ENCODE measurements around the gene SLMAP.
A peak's percentile ranks its signal among the peaks of the same experiment; 100 is the strongest.

The SLMAP gene

DNA sequence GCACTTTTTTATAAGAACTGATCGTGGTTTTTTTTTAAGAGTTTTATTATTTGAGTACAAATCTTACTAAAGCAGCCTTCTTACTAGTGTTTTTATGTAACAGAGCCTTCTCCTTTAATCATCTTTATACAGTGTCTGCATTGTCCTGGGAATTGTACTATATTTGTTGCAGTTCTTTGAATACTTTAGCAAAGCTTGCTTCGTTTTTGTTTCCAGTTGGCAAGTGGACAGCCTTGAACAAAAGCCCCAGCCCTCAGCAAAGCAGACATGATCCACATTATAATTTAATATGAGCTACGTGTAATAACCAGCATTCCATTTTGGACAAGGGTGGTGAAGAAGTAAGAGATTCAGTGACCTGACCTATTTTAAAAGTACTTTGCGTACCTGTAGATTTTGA is 139.9 kb downstream of the SLMAP start:
- DNase-seq, result no peak

DNA sequence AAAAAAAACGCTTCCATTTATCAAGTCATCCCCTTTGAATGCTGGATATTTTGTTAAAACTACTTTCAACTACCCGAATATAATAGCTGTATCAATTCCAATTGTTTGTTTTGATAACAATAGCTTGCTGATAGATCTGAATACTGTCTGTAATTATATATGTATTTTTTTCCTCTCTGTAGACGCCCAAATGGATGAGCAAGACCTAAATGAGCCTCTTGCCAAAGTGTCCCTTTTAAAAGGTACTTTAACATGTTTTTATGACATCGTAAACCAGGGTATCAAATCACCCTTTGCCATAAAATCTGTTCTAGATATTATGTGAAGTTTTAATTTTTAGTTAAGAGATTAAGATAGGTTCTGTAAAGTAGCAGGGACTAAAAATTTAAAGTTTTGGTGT is 140.6 kb downstream of the SLMAP start:
- no peak for DNase-seq

DNA sequence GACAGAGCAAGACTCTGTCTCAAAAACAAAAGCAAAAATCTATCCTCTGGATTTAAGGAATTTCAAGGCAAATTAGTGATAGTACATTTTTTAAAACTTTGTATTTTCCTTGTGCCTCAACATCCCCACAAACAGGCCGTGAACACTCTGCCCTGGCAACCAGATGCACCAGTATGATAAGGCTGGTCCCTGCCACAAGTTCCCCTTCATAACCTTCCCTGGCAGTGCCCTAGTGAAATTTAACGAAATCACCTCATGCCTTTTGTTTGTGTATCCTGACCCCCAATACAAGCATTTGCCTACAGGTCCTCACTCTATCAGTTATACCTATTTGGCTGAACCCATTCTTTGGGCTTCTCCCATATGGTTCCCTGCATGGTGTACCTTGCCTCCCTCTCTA is 144.7 kb downstream of the SLMAP start:
- DNase-seq, result no peak

DNA sequence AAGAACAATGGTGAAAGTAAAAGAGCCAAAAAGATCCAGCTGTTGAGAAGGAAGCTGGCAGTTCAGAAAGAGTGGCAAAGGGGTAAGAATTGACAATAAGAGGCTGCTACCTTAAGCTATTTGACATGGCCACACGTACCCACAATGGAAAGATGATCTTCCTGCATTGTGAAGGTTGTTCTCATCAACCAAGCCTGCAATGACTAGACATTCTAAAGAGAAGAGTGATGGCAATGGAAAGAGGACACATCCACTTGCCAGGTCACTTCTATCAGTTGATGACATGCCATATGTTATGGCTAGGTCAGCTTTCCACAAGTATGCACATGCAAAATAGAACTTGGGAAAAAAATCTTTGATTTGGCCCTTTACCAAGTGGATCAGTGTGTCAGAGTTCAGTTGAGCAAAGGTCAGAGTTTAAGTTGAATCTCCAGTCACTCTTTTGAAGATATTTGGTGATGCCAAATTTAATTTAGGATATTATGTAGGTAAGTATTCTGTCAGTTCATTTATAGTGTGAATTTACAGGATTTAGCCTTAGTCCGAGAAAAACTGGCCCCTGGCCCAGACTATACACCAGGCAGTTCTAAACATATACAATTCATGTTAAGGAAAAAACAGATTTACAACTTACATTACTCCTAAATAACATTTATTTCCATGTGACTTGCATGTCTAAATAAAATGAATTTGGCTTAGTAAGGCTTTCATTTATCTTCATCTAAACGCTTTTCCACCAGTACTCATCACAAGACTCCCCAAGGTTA is 147.2 kb downstream of the SLMAP start:
- no peak for DNase-seq

DNA sequence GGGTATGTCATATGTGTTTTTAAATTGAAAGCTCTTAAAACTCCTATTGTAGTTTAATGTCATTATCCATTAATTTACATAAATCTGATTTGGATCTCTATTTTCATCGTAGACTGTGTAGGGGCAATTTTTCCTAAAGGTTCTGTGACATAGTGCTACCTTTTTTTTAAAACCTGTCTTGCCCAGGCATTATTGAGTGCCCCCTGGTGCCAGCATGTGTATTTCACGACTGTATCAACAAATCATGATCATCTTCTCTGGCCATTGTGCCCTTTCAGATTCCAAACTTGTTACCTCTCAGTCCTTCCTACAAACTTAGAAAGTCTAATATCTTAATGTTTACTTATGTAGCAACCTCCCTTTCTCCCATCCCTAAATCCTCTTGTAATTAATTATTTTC is 154.9 kb downstream of the SLMAP start:
- DNase-seq, result peak in 1 of 2 experiments; percentile 5

DNA sequence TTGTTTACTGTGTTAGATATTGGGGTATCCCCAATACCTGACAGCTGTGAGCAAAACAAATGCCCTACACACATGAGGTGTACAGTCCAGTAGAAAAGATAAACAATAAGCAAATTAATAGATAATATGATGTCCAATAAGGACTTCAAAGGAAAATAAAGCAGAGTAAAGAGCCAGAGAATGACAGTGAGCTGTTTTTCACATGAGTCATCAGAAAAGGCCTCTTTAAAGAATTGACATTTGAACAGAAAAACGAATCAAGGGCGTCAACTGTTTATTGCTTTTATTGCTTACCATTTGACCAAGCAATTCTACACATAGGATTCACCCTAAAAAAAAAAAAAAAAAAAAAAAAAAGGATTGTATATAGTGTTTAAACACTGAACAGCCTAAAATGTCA is 155.5 kb downstream of the SLMAP start:
- no peak for DNase-seq

DNA sequence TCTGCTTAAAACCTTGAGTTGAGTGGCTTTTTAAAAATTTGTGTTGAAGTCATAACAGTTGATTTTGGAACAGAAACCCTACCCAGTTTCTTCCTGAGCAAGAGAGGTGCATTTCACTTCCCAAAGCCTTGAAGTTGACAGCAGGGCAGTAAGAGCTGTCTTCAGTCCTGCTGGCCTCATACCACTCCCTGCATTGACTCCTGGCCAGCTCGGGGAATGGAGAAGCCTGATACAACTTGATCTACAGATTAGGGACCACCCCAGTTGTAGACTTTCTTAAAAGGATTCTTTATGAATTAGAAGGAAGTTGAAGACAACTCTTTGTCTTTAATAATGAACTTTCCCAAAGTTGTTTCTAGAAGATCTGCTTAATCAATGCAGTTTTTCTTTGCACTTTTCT is 161.5 kb downstream of the SLMAP start:
- no peak for DNase-seq

DNA sequence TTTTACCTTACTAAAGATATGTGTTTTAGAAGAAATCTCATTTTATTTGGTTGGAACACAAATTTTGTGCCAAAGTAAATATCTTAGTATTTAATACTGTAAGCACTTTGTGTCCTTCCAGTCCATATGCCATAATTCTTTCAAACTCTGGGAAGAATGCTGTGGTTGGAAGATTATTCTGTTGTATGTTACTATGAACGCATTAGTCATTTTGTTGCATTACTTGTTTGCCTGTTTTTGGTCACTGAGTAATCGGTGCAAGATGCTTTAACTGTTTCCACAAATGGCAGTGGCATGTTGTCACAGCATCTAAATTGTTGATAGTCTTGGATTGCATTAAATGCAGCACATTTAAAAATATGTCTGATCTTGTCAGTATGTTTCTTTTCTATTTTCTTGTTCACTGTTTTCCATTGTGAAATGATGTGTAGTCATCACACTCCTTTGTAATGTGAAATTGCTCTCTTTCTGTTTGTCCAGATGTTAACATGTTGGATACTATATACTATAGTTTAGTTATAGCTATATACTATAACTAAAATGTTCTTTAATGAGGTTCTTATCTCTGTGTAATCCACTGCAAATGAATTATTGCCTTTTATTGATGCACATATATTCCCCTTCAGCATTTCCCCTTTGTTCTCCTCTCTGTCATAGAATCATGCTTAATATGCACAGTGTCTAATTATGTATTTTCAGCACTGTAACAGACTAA is 162.2 kb downstream of the SLMAP start:
- DNase-seq, result no peak

DNA sequence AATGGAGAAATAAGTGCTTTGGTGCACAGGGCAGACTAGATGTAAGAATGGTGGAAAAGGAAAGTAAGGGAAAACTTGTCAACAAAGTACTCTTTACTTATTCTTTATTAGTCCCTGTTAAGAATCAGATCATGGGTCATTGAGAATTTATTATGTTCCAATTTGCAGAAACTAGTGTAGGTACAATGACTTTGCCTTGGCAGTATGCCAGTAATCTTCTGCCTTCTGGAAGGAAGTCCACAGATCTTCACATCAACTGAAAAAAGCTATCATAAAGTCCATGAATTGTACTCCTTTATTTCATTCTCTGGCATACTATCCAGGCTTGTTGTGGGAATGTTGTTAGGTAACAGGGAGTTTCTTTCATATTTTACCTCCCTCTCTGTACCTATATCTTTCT is 163.9 kb downstream of the SLMAP start:
- no peak for DNase-seq

DNA sequence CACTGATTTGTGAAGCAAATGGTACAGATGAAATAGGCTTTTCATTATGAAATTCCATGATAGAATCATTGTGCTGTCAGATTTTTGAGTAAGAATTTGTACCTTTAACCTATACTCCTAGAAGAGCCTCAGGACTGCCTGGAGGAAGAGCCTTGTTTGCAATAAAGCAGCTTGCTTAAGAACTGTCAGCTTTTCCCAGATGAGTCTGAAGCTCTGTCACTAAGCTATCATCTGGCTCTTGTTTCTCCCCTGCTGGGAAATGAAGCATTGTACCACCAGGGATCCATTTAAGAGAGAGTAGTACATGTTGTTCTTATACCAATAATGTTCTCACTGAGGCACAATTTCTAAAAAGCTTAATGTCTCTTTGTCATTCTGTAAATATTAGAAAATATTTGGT is 167.0 kb downstream of the SLMAP start:
- no peak for DNase-seq

DNA sequence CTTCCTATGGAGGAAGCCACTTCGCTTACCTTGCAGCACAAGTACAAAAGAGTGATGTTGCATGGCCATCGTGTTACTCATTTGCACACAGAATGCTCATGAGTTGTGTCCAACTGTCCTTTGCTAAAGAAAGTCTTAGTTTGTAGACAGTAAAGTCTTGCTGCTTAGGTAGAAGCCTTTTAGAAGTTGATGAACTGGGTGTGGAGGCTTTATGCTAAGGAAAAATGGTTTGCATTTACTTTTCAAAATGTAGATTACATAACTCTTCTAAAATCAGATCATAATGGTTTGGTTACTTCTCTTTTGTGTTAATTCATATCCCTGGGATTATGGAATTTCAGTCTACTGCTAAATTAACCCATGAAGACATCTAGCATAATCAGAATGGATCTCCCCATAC is 167.6 kb downstream of the SLMAP start:
- no peak for DNase-seq

DNA sequence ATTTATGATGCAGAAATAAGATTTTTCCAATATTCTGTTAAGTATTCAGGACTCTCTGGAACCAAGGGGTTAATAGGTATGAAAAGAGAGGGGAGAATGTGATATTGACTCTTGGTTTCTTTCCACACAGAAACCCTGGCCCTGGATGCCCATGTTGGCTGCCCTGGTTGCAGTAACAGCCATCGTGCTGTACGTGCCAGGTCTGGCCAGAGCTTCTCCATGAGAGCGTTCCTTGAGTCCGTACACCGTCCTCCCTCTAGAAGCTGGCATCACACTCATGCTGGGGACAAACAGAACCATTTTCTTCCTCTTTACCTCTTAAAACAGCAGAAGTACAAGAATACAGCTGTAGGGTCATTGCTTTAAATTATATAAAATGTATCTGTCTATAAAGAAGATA is 171.1 kb downstream of the SLMAP start:
- DNase-seq, result no peak

DNA sequence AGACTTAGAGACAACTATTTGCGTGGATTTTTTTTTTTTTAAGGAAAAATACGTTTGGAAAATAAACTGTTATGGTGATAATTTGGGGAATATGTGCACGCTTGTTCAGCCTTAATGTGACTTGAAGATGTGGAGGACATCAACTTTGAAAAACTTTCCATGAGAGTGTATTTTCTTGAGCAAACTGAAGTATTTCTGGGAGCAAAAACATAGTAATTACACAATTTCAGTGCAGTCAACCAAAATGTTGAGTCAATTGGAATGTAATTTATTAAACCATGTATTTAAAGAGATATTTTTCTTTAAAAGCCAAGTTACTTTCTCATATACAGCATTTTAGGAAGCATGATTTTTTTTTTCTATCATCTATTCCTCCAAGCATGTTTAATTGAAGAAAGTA is 171.8 kb downstream of the SLMAP start:
- no peak for DNase-seq

DNA sequence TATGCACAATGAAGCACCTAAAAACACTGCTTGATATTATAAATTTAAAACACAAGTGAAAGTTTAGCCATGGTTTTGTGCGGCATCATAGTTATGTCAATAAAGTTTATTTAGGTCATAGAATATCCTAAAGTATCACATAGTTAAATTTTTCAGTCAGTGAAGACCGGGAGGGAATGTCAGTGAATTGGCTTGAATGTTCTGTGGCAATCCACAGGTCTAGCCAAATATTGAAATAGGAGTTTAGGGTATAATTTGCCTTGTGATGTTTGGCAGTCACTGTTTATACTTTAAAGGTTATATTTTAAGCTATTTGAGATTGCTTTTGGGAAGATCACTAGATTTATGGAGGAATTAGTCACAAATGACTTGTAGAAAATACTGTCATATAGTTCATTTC is 172.4 kb downstream of the SLMAP start:
- no peak for DNase-seq

DNA sequence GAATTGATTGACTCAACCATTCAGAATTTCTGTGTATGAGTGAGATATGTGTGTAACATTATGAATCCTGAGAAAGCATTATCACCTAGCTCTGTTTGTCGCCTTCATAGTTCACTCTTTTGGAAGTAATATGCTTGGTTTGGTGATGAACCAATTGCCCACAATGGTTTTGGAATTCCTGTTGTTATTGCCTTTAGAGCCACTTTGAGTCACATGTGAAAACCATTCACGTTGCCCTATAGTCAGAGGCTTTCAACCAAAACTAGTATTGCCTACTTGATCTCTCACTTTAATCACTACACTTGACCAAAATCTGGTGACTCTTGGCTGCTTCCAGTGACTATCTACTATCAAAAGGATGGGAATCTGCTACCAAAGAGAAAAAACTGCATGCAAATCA is 173.9 kb downstream of the SLMAP start:
- DNase-seq, result no peak

DNA sequence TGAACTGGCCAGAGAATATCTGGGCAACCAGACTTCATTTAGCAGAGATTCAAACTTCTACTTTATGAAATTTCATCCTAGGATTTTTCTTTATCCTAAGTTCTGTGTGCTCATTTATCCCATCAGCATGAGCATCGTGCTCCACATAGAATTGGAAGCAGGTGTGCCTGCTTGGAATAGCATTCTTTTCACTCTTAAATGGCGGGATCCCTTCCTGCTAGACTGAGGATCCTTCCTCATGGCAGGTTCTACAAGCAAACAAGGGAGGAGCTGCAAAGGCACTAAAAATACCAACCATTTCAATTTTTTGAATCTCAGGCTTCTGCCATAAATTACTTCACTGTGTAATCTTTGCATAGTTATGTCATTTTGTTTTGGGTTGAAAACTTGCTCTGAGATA is 177.5 kb downstream of the SLMAP start:
- DNase-seq, result no peak

DNA sequence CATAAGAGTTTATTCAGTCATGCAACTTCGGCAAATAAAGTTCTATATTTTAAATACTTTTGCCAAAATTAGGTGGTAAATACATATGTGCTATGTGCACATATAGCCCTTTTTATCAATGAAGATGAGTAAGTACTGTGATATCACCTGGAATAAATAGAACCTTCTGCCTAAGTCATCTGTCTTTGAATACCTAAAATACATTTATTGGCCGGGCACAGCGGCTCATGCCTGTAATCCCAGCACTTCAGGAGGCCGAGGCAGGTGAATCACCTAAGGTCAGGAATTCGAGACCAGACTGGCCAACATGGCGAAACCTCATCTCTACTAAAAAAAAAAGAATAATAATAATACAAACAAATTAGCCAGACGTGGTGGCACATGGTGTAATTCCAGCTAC is 178.3 kb downstream of the SLMAP start:
- DNase-seq, result no peak

DNA sequence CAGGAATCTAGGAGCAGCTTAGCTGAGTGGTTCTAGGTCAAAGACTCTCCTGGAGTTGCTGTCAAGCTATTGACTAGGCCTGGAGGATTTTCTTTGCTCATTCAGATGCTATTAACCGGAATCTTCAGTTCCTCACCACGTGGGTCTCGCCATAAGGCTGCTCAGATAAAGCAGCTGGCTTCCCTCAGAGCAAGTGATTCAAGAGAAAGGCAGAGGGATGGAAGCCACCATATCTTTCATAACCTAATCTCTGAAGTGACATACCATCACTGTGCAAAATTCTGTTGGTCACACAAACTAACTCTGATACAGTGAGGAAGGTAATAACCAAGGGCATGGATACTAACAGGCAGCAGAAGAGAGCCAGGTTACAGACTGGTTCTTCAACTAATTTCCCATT is 179.4 kb downstream of the SLMAP start:
- no peak for DNase-seq

DNA sequence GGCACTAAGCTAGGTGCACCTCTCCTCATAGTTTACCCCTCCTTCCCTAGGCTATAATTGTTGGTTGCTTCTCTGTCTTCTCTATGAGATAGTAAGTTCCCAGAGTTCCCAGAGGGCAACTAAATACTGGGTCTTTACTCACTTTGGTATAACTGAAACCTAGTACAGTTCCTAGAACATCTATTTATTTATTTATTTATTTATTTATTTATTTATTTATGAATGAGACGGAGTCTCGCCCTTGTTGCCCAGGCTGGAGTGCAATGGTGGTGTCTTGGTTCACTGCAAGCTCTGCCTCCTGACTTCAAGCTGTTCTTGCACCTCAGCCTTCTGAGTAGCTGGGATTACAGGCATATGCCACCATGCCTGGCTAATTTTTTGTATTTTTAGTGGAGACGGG is 181.0 kb downstream of the SLMAP start:
- no peak for DNase-seq

DNA sequence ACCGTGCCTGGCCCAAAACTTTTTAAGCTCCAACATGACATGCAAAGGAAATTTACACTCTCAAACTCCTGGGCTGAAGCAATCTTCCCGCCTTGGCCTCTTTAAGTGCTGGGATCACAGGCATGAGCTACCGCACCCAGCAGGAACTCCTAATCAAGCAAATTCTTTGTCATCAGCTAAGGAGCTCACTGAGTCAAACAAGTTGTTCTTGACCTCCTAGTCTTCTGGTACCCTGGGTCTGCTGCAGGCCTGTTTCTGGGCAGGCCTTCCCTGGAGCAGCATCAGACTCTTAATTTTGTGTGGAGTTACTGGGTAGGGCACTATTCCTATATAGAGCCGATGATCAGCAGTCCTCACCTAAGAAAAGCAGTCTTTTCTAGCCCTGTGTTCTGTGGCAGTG is 183.7 kb downstream of the SLMAP start:
- DNase-seq, result no peak

DNA sequence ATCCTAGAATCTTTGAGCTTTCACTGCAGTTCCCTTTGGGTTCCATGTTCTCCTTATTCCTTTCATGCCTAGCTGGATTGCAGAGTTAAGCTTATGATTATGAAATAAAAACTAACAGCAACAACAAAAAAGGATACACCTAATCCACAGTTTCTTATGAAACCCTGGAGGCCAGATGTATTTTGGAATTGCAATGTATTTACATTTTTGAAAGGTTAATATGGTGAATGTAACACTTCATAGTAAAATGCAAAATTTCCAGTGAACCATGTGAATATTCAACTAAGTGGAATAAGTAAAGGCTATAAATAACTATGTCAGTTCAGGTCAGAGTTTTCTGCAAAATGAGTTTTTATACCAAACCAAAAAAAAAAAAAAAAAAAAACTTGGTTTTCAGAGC is 186.3 kb downstream of the SLMAP start:
- no peak for DNase-seq

DNA sequence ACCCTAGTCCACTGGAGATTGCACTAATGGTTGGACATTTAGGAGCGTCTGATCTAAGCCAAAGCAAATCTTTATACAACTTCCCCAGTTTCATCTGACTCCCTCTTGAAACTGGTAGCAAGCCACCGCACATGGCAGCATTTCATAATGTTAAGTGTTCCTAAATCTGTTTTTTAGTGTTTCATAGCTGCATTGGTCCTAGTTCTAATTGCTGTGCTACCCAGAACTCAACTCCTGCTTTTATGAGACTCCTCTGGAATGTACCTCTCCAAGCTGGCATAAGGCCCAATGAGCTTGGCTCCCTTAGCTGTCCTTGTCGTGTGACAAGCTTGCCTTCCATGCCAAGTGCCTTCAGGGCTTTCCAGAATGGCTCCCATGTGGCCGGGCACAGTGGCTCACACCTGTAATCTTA is 186.8 kb downstream of the SLMAP start:
- DNase-seq, result no peak

DNA sequence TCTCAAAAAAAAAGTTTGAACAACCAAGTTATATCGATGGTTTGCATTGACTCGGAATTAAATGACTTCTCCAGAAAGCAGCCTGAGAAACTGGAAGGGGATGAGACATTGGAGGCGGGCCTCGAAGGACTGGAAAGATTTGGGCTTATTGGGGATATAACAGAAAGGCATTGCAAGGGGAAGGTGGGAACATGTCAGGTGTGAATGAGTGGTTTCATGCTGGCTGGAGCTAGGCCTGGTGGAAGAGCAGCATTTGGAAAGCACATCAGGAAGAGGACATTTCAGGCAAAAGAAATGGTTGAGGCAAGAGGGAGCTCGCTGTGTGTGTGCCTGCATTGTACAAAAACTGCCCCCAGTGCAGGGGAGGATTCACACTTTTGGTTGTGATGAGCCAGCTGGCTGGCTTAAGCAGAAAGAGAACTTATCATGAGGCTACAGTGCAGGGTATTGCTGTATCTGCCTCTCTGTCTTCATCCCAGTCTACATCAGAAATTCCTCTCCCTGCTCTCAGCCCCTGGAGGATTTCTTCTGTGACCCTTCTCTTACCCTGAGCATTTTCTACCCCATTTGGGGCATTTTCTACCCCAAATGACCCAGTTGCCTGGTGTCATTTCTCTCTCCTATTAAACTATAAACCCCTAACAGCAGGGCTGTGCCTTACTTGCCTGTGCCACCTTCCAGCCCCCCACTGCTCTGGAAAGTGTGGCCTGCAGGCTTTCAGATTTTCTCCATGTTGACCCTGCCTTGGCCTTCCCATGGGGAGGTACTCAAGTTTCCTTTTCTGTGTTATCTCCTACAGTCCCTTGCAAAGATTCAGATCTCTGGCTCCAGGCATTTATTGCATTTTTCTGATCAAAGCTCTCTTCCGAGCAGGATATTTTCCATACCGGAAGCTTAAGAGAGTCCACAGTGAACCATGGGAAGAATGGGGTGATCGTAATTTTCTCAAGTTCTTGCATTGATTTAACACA is 187.7 kb downstream of the SLMAP start:
- DNase-seq, result no peak

DNA sequence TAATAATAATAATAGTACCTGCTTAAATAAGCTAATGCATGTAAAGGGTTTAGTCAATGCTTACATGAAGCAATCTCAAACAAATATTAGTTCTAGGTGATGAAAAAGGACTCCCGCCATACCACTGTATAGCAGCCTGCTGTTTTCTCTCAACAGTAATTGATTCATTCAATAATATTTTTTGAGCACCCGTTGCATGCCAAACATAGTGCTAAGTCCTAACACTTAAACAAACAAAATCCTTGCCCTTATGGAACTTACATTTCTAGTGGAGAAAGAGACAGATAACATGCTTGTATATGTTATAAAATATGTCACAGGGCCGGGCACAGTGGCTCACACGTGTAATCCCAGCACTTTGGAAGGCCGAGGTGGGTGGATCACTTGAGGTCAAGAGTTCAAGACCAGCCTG is 190.9 kb downstream of the SLMAP start:
- DNase-seq, result no peak
